Activated CD4-positive, alpha-beta T cell treated with anti-CD3 and anti-CD28 coated beads, Interleukin-2, amount 50 U/mL, for 24 hours (primary cell): ENCODE results near the gene ANO7.

Experiments used
- DNase-seq, 2 donors: peaks; one replicate each; pipeline ENCODE4 v3.0.0-alpha.2; 2020; ENCODE audit warnings: low read depth in 1 of 2, low spot score in 1 of 2

The ANO7 gene

GRCh38 chr2:241225983-241226382 lies 37.5 kb downstream of the ANO7 start:
- no peak for DNase-seq

- no peak for DNase-seq
Observed at GRCh38 chr2:241226723-241227572, 38.5 kb downstream of the ANO7 start.

- no peak for DNase-seq
Observed at GRCh38 chr2:241227594-241227993, 39.1 kb downstream of the ANO7 start.

- DNase-seq = no peak
Observed at GRCh38 chr2:241228081-241228859, 39.8 kb downstream of the ANO7 start.

GRCh38 chr2:241228860-241229516 lies 40.5 kb downstream of the ANO7 start:
- DNase-seq = no peak

GRCh38 chr2:241229563-241230401 lies 41.3 kb downstream of the ANO7 start:
- DNase-seq = no peak

- no peak for DNase-seq
Observed at GRCh38 chr2:241230435-241230834, 42.0 kb downstream of the ANO7 start.

- no peak for DNase-seq
Observed at GRCh38 chr2:241232736-241233575, 44.5 kb downstream of the ANO7 start.

- DNase-seq = no peak
Observed at GRCh38 chr2:241234066-241234790, 45.8 kb downstream of the ANO7 start.

- no peak for DNase-seq
Observed at GRCh38 chr2:241234962-241235740, 46.7 kb downstream of the ANO7 start.

GRCh38 chr2:241235859-241236593 lies 47.5 kb downstream of the ANO7 start:
- DNase-seq = no peak

GRCh38 chr2:241237047-241237446 lies 48.6 kb downstream of the ANO7 start:
- no peak for DNase-seq

GRCh38 chr2:241237949-241238371 lies 49.5 kb downstream of the ANO7 start:
- DNase-seq = no peak

GRCh38 chr2:241238693-241239198 lies 50.3 kb downstream of the ANO7 start:
- DNase-seq = no peak

- DNase-seq = no peak
Observed at GRCh38 chr2:241239552-241240202, 51.2 kb downstream of the ANO7 start.

- DNase-seq = no peak
Observed at GRCh38 chr2:241240320-241241004, 52.0 kb downstream of the ANO7 start.

GRCh38 chr2:241241669-241242068 lies 53.2 kb downstream of the ANO7 start:
- DNase-seq = no peak
